ENCODE results near the gene SSBP2. TPM values are rescaled to one million over a fixed set of nuclear protein-coding genes. Genes with fewer than 3 reads are reported as not detected.
"Not testable (repeated sequence)": the region's sequence is repeated elsewhere in the genome, so short reads cannot be mapped to it uniquely, and the experiment has no call there.

Gene SSBP2
- total RNA-seq, 2 experiments from 2014 or later, result 32.5 to 35.4 TPM

DNA sequence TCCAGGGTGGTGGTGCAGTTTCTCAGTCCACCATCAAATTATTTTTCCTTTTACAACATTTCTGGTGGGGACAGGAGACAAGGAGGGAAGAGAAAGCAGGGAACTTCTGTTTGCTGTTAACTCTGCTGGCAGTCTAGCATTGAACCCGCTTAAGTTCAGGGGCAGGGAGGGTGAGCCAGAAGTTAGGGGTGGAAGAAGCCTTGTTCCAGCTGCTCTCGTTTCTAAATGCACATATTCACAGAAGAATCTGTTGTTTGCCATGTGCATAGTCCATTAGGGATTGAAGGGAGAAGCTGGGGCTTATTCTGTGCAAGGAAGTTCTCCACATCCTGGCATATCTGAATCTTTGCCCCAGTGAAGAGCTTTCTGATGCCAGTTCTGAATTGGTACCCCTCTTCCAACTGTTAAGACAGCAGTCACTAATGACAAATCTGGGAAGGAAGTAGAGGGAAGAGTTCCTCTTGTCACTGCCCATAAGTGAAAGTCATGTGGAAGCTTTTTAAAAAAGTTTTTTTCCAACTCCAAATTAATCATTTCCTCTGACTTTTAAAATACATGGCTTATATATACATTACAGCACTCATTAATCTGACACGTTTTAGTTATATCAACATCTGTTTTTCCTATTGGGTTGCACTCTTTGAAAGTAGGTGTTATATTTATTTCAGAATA is 324.4 kb downstream of the SSBP2 start:
- ATAC-seq (ENCODE audit: low read depth), result no peak
- POLR2A ChIA-PET, result interaction anchor here (0.5 kb wide), 1 partner anchor 764 kb away, joined by 4 read pairs; no protein-coding TSS in a partner anchor
- Mint-ChIP-seq H3K4me3 (no peak overlapping the region), H3K4me1 (peaks cover 8% of the 10 kb centered on the region), H3K27ac (no peak overlapping the region), H3K36me3 (peaks cover 2% of the 10 kb centered on the region), H3K9me3 (no peaks in the 10 kb centered on the region), H3K27me3 (no peaks in the 10 kb centered on the region)
- no peak for DNase-seq

DNA sequence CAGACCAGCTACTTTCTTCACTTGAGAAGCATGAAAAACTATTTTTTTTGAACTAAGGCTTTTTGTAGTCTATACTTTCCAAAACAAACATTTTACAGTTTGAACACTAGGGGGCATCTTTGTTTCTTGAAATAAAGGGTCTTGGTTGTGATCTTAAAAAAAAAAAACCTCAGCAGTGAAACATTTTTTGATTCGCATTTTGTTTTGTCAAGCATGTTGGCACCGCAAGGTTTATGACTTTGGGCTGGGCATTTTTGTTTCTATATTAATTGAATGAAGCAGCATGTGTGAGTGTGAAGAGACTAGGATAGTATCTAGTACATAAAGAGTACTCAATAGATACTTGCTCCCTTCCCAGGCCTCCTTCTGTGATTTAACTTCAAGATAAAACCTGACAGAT is 325.3 kb downstream of the SSBP2 start:
- H3K27ac Mint-ChIP-seq, result no peak overlapping the region
- H3K36me3 Mint-ChIP-seq, result peaks cover 3% of the 10 kb centered on the region
- H3K27me3 Mint-ChIP-seq, result no peaks in the 10 kb centered on the region
- peaks cover 16% of the 10 kb centered on the region for H3K4me1 Mint-ChIP-seq
- POLR2A ChIA-PET, result no interaction called here
- ATAC-seq (ENCODE audit: low read depth) (peak; percentile 65), DNase-seq (no peak)
- H3K4me3 Mint-ChIP-seq, result no peak overlapping the region
- no peaks in the 10 kb centered on the region for H3K9me3 Mint-ChIP-seq

DNA sequence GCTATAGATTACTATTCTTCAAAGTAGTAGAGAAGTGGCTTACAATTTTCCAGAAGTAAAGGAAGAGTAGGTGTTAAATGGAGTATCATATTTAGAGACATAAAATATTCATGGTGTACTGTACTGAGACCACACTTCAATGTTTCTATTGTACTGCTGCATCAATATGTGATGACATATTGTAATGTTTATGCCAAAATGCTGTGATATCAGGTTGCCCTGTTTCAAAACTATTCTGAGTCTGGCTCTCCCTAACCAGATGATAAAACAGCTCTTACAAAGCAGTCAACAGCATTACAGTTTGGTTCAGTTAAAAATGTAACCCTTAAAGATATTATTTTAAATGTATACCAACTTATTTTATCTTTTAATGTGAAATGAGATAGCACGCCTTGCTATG is 326.2 kb downstream of the SSBP2 start:
- POLR2A ChIA-PET, result no interaction called here
- no peak for DNase-seq
- ATAC-seq (ENCODE audit: low read depth), result no peak
- Mint-ChIP-seq H3K27me3 (no peaks in the 10 kb centered on the region), H3K9me3 (no peaks in the 10 kb centered on the region), H3K4me1 (peaks cover 24% of the 10 kb centered on the region), H3K27ac (no peak overlapping the region), H3K4me3 (no peak overlapping the region), H3K36me3 (peaks cover 3% of the 10 kb centered on the region)

DNA sequence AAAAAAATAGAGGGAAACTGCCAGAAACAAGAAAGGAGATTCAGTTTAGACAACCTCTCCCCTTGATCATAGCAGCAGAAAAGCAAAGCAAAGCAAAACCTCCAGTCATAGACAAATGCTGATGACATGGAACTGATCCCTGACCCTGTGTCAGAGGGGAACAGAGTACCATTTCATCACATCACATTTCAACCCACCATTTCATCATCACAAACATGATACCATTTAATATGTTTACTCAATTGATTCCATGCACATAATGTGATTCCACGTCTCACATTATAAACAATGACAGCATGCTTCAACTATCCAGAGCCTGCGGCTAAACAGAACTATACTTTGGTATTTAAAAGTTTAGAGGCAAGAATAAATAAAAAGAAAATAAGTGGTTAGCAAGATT is 328.2 kb downstream of the SSBP2 start:
- H3K4me3 Mint-ChIP-seq, result no peak overlapping the region
- H3K9me3 Mint-ChIP-seq, result no peaks in the 10 kb centered on the region
- H3K4me1 Mint-ChIP-seq, result peaks cover 30% of the 10 kb centered on the region
- POLR2A ChIA-PET, result no interaction called here
- ATAC-seq (ENCODE audit: low read depth), result no peak
- peaks cover 7% of the 10 kb centered on the region for H3K36me3 Mint-ChIP-seq
- no peaks in the 10 kb centered on the region for H3K27me3 Mint-ChIP-seq
- DNase-seq, result no peak
- H3K27ac Mint-ChIP-seq, result no peak overlapping the region

DNA sequence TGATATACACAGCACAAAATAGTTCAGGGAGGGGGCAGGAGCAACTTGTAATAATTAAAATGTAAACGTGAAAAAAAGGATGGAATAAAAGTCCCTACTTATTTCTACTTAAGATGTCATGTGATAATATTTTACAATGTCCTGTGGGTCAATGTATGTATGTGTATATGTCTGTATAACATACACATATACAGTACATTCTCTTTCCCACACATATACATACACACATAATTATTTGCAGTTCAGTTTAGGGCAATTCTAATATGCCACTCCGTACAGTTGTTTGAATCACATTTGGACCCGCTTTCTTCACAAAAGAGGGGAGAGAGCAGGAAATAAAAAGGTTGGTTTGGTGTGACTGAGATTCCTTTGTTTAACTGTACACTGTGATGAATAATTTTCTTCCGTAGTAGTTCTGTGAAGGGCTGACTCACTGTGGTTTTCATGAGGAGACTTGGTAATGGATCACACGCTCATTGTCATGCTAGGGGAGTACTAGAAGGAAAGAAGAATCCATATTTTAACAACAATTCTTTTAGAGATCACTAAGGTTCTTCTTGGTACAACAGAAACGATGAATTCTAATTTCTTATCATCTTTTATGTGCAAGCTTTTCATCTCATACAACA is 330.7 kb downstream of the SSBP2 start:
- POLR2A ChIA-PET, result interaction anchor here (1.0 to 1.4 kb wide), 2 partner anchors 331 to 858 kb away, joined by 3 read pairs; partner anchors contain the start of gene SSBP2
- peaks cover 22% of the 10 kb centered on the region for H3K4me1 Mint-ChIP-seq
- peak overlapping the region; percentile 34 for H3K27ac Mint-ChIP-seq
- H3K27me3 Mint-ChIP-seq, result no peaks in the 10 kb centered on the region
- H3K36me3 Mint-ChIP-seq, result peaks cover 7% of the 10 kb centered on the region
- DNase-seq, result no peak
- no peaks in the 10 kb centered on the region for H3K9me3 Mint-ChIP-seq
- H3K4me3 Mint-ChIP-seq, result peak overlapping the region; percentile 42
- peak; percentile 98 for ATAC-seq (ENCODE audit: low read depth)

DNA sequence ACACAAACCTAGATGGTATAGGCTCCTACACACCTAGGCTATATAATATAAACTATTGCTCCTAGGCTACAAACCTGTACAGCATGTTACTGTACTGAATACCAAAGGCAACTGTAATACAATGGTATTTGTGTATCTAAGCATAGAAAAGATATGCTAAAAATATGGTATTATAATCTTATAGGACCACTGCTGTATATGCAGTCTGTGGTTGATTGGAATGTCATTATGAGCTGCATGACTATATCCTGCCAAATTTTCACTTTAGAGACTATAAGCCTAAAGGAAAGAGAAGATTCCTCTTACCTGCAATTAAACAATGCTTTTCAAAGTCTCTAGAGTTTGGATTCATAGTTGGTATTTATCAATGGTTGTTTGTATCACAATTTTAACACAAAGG is 332.3 kb downstream of the SSBP2 start:
- H3K36me3 Mint-ChIP-seq, result peaks cover 7% of the 10 kb centered on the region
- H3K27ac Mint-ChIP-seq, result no peak overlapping the region
- no peak overlapping the region for H3K4me3 Mint-ChIP-seq
- no peak for DNase-seq
- no peaks in the 10 kb centered on the region for H3K27me3 Mint-ChIP-seq
- no peaks in the 10 kb centered on the region for H3K9me3 Mint-ChIP-seq
- ATAC-seq (ENCODE audit: low read depth), result no peak
- POLR2A ChIA-PET, result no interaction called here
- H3K4me1 Mint-ChIP-seq, result peaks cover 22% of the 10 kb centered on the region

DNA sequence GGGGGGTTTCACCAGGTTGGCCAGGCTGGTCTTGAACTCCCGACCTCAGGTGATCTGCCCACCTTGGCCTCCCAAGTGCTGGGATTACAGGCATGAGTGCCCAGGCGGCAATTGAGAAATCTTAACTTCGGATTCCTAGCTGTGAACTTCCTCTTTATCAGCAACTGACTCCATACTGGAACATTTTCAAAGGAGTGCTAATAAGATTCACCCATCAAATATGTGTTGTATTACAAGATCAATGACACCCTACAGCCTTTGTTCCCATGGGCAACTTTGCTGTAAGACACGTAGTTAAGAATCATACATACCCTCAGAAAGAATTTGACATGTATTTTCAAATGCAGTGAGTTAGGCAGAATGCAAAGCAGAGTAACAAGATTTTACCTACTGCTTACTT is 333.8 kb downstream of the SSBP2 start:
- no peak overlapping the region for H3K27ac Mint-ChIP-seq
- peaks cover 22% of the 10 kb centered on the region for H3K4me1 Mint-ChIP-seq
- ATAC-seq (ENCODE audit: low read depth) (no peak), DNase-seq (no peak)
- no peaks in the 10 kb centered on the region for H3K9me3 Mint-ChIP-seq
- POLR2A ChIA-PET, result no interaction called here
- H3K4me3 Mint-ChIP-seq, result no peak overlapping the region
- no peaks in the 10 kb centered on the region for H3K27me3 Mint-ChIP-seq
- H3K36me3 Mint-ChIP-seq, result peaks cover 5% of the 10 kb centered on the region

DNA sequence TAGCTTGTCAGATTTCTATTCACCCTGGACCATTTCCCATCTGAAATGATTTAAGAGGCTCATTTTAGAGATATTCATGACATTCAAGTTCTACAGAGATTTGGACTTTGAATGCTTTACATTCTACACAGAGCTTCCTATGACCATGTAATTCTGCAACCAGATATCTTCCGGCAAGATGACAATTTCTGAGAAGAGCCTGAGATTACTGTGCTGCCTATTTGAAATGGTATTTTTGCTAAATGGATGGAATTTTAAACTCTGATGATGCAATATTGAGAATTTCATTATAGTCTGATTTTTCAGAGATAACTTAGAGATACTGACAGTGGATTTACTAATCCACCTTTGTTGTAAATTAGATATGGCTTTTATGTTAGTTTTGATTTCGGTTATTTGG is 341.0 kb downstream of the SSBP2 start:
- Mint-ChIP-seq H3K36me3 (peaks cover 1% of the 10 kb centered on the region), H3K9me3 (no peaks in the 10 kb centered on the region), H3K4me1 (no peaks in the 10 kb centered on the region), H3K27me3 (peaks cover 2% of the 10 kb centered on the region), H3K27ac (no peak overlapping the region), H3K4me3 (no peak overlapping the region)
- POLR2A ChIA-PET, result no interaction called here
- no peak for ATAC-seq (ENCODE audit: low read depth)
- no peak for DNase-seq

DNA sequence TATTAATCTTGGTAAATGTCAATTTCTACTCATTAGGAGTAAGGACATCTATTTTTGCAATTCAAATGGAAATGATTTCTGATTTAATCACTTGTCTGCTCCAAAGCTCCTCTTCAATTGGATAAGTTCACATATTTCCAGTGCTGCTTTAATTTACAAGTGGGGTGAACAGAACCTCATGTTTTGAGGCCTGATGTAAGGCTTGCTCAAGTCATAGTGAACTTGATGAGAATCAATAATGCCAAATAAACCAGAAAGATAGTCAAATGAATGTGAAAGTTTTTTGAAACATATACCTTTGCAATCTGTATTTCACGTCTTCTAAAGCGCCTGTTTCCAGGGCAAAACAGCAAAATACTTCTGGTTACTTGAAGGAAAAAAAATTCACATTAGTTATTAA is 341.5 kb downstream of the SSBP2 start:
- Mint-ChIP-seq H3K4me3 (no peak overlapping the region), H3K27me3 (peaks cover 2% of the 10 kb centered on the region), H3K36me3 (peaks cover 1% of the 10 kb centered on the region), H3K9me3 (no peaks in the 10 kb centered on the region), H3K27ac (no peak overlapping the region), H3K4me1 (no peaks in the 10 kb centered on the region)
- DNase-seq, result no peak
- no peak for ATAC-seq (ENCODE audit: low read depth)
- POLR2A ChIA-PET, result no interaction called here

DNA sequence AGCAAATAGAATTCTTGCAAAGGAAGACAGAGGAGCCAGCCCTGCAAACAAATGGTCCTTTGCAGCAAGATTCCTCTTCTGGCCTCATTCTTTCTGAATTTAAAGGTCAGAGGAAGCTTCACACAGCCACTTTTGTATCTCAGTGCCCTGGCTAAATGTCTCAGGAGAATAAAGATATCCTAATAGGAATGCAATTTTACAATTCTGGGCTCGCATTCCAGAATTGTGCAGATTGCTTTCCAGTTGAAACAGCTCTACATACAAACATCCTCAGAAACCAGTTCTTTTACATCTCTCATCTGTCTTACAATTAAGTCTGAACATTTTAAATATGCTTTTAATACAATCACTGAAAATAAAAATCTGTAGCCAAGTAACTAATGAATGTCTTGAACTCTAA is 342.4 kb downstream of the SSBP2 start:
- peaks cover 1% of the 10 kb centered on the region for H3K36me3 Mint-ChIP-seq
- H3K4me3 Mint-ChIP-seq, result no peak overlapping the region
- no peak for ATAC-seq (ENCODE audit: low read depth)
- POLR2A ChIA-PET, result no interaction called here
- DNase-seq, result no peak
- H3K27ac Mint-ChIP-seq, result no peak overlapping the region
- peaks cover 5% of the 10 kb centered on the region for H3K27me3 Mint-ChIP-seq
- H3K4me1 Mint-ChIP-seq, result no peaks in the 10 kb centered on the region
- H3K9me3 Mint-ChIP-seq, result no peaks in the 10 kb centered on the region

DNA sequence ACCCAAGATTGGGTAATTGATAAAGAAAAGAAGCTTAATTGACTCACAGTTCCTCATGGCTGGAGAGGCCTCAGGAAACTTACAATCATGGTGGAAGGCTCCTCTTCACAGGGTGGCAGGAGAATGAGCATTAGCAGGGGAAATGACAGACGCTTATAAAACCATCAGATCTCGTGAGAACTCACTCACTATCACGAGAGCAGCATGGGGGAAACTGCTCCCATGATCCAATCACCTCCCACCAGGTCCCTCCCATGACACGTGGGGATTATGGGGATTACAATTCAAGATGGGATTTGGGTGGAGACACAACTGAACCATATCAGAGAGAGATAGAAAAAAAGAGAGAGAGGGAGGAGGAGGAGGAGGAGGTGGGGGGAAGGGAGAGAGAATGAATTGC is 343.1 kb downstream of the SSBP2 start:
- H3K4me3 Mint-ChIP-seq; H3K36me3 Mint-ChIP-seq; H3K4me1 Mint-ChIP-seq; H3K27ac Mint-ChIP-seq; POLR2A ChIA-PET; DNase-seq; ATAC-seq (ENCODE audit: low read depth); H3K27me3 Mint-ChIP-seq; H3K9me3 Mint-ChIP-seq: not testable (repeated sequence)

DNA sequence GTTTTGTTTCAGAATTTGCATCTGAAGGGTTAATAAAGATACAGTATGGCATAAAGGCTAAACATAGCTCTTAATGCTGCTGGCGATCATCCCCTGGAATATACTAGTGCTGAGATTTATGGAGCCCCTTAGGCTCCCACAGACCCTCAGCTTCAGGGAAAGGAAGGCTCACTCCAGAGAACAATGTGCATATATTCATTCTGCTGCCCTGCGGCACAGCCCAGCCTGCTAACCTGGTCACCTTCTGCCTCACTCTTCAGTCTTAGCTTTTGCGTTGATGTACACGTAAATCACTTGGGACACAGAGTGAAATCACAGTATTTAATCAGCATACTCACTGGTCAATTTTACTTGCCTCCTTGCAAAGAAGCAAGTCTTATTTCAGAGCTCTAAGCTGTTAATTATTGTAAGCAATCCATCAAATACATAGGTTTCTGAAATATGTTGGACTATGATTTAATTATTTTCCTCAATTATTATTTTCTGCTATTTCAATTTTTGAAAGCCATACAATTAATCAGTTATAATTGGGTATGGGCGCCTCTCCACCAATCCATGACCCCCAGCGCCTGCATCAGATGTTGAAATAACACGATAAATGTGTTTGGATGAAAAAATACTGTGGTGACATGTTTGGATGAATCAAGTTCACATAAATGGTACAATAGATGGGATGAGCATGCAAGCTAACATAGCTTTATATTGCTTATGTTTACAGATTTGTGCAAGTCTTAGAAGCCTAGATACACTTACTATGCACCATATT is 345.6 kb downstream of the SSBP2 start:
- Mint-ChIP-seq H3K36me3 (peaks cover 1% of the 10 kb centered on the region), H3K9me3 (no peaks in the 10 kb centered on the region), H3K27ac (no peak overlapping the region), H3K4me3 (no peak overlapping the region), H3K27me3 (peaks cover 18% of the 10 kb centered on the region), H3K4me1 (no peaks in the 10 kb centered on the region)
- DNase-seq, result no peak
- POLR2A ChIA-PET, result no interaction called here
- ATAC-seq (ENCODE audit: low read depth), result no peak

DNA sequence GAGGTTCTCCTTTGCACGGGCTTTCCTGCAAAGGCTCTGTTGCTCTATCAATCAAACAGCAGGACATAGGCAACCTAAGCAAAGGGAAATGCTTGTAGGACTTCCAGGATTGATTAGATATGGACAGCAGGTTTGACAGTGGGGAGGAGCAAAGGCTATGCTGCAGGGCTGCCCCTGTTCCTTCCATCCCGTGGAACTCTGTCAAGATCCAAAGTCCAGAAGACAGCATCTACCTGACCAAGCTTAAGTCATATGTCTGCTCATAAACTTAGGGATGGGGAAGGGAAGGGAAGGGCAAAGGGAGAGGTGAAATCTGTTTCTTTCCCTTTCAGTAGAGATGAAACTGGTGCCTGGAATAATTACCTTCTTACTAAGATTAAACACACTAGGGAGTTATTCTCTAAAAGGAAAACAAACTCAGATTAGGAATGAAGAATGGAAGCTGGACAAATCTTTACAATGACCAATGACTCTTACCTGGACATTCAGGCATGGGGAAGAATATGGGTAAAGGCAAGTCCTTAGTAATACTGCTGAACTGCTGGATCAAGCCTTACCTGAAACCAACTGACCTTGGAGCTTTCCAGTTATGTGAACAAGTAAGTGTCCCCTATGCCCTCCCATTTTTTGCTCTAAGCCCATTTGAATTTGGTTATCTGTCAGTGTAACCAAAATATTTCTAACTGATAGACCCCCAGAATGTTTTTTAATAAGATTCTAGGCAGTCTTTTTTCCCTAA is 348.5 kb downstream of the SSBP2 start:
- H3K27ac Mint-ChIP-seq, result no peak overlapping the region
- peaks cover 24% of the 10 kb centered on the region for H3K27me3 Mint-ChIP-seq

More for the DNA sequence above, 348.5 kb downstream of the SSBP2 start:
- no peak overlapping the region for H3K4me3 Mint-ChIP-seq
- H3K36me3 Mint-ChIP-seq, result no peaks in the 10 kb centered on the region
- ATAC-seq (ENCODE audit: low read depth) (no peak), DNase-seq (no peak)
- H3K9me3 Mint-ChIP-seq, result peaks cover 2% of the 10 kb centered on the region
- POLR2A ChIA-PET, result no interaction called here
- peaks cover 1% of the 10 kb centered on the region for H3K4me1 Mint-ChIP-seq

Measured in activated naive CD8-positive, alpha-beta T cell treated with anti-CD3 and anti-CD28 coated beads, Interleukin-2, amount 10 ng/mL, durations not matched to agents 7 days and 5 days (primary cell).